Measurements from ENCODE around the gene ZBTB20.

ZBTB20 gene

DNA sequence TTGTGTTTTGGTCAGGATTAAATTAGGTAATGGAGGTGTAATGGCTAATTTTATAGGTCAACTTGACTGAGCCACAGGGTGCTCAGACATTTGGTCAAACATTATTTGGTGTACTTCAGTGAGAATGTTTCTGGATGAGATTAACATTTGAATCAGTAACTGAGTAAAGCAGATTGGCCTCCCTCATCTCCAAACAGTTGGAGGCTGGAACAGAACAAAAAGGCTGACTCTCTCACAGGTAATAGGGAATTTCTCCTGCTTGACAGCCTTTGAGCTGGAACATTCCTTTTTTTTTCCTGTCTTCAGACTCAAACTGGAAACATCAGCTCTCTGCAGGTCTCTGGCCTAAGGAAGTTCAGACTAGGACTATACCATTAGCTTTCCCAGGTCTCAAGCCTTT lies 280.7 kb downstream of the ZBTB20 start:
- DNase-seq = no peak

- DNase-seq = no peak
These were observed 282.1 kb downstream of the ZBTB20 start for GRCh38 chr3:114864970-114865369.

GRCh38 chr3:114863848-114864247 lies 283.2 kb downstream of the ZBTB20 start:
- no peak for DNase-seq

- DNase-seq = peak in 1 of 2 experiments; percentile 9
These were observed 285.4 kb downstream of the ZBTB20 start for GRCh38 chr3:114861666-114862065.

DNA sequence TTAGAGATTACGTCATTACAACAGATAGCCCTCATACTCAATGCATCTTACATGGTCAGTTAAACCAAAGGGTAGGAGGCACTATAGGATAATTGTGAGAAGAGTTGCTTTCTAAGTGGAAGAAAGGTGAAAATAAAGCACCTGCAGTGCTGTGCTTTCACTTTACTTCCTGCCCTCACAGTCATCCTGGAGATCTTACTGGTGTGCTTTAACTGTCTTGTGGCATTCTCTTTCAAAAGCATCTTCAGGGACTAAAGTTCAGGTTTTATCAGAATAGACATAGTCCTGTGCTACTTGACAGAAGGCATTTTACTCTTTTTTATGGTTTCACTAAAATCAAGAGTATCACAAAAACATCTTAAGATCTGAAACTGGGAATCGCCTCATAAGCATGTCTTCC lies 286.6 kb downstream of the ZBTB20 start:
- DNase-seq = no peak

DNA sequence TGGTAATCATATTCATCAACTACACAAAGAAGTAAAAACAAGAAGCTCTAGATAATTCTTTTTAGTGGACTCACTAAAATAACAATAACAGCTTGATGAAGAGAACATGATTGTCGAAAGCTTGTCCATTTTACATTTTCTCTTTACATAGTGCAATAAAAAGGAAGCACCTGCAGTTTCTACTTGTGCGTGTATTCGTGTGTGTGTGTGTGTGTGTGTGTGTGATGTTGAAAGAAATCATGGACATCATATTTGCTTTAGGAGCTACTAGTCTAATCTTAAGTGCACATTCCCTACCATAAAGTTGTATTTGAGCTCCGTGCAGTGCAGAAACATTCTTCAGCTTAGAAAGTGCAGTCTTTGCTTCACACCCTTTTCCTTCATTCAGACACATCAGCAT lies 288.8 kb downstream of the ZBTB20 start:
- DNase-seq = no peak

GRCh38 chr3:114857299-114857701 lies 289.8 kb downstream of the ZBTB20 start:
- no peak for DNase-seq

DNA sequence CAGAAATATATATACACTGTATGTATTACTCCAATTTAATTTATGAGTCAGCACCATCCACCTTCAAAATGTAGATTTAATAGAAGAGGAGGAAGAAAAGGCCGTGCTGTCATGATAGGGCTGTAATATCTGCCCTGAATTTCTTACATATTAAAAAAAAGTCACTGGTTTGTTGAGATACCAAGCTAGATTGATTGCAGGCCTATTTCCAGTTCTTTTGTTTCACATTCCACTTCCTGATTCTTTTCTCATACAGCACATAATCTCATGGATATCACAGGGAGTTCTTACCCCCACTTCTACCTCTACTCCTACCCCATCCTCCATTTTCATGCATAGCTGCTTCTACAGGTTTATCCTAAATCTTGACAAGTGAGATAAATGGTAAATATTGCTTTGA lies 290.3 kb downstream of the ZBTB20 start:
- no peak for DNase-seq

GRCh38 chr3:114855839-114856238 lies 291.2 kb downstream of the ZBTB20 start:
- no peak for DNase-seq

DNA sequence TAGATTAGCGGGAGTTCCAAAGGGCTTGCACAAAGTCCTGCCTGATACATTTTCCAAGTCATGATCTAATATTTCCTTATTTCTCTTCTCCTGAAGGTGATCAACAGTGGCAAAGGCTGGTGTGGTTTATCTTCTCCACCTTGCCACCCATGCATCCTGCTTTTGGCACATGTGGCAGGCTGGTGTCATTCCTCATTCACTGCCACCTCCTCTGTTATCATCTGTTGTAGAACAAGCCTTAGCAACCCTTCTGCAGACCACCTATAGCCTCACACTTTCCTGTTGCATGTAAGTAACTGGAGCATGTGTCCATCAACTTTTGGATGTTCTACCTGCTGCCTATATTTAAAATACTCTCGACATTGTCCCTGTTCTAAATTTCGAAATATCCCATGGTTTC lies 294.1 kb downstream of the ZBTB20 start:
- DNase-seq = no peak

DNA sequence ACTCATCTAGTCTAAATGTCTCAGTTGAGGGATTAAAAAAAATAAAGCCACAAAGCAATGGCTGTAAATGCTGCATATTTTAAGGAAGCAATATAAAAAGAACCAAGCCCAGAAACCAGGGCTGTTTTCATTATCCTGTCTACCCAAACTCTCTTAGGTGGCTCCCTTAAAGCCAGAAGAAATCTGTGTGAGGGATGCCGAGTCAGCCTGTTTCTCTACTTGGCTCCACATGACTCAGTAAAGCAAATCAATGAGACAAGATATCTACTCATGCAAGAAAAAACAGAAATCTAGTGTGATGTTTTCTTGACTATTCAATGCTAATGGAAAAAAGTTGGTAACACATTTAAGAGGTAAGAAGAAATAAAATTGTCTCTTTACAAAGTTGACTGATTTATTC lies 296.2 kb downstream of the ZBTB20 start:
- DNase-seq = no peak

- DNase-seq = no peak
These were observed 298.3 kb downstream of the ZBTB20 start for GRCh38 chr3:114848643-114849350.

DNA sequence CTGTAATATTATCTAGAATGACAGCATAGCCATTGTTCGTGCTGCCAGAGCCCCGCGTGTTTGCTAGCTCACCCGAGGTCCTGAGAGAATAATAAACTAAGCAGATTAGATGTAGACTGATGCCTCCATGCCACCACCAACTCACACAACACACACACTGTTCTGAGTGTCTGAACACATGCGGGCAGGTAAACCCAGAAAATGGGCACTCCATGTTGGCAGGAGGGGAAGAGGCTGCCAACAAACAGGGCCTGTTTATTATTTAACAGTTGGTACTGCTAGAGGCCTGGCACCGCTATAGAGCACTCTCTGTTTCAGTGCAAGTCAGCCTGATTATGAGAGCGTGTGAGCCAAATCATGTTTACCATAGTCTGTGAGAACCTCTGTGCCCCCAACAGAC lies 299.0 kb downstream of the ZBTB20 start:
- no peak for DNase-seq

- DNase-seq = no peak
These were observed 299.5 kb downstream of the ZBTB20 start for GRCh38 chr3:114847564-114847963.

DNA sequence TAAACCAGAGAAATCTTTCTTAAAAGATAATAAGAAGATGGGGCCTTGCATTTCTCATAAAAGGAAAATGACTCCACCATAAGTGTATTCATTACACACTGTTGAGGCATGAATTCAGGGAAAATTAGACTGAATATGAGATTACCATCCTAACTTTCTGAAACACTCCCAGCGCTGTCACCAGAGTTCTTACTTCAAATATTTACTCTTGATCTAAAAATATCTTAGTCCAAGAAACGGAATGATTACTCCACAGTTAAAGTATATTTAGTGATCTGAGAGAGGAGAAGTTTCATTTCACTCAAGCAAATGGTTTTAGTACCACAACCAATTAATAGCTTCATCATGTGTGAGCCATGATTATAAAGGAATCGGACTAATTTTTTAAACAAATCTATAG lies 300.3 kb downstream of the ZBTB20 start:
- DNase-seq = no peak

- no peak for DNase-seq
These were observed 300.8 kb downstream of the ZBTB20 start for GRCh38 chr3:114846252-114846651.

- no peak for DNase-seq
These were observed 305.6 kb downstream of the ZBTB20 start for GRCh38 chr3:114841515-114841914.

DNA sequence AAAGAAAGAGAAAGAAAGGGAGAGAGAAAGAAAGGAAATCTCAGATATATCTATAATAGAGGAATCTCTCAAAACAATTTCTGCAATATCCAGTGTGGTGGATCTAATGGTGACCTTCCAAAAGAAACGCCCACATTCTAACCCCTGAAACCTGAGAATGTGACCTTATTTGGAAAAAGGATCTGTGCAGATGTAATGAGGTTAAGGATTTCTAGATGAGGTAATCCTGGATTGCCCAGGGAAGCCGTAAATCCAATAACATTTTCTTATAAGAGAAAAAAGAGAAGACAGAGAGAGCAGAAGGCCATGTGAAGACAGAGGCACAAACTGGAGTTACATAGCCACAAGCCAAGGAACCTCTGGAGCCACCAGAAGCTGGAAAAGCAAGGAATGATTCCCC lies 307.6 kb downstream of the ZBTB20 start:
- no peak for DNase-seq

GRCh38 chr3:114838025-114838424 lies 309.1 kb downstream of the ZBTB20 start:
- no peak for DNase-seq

DNA sequence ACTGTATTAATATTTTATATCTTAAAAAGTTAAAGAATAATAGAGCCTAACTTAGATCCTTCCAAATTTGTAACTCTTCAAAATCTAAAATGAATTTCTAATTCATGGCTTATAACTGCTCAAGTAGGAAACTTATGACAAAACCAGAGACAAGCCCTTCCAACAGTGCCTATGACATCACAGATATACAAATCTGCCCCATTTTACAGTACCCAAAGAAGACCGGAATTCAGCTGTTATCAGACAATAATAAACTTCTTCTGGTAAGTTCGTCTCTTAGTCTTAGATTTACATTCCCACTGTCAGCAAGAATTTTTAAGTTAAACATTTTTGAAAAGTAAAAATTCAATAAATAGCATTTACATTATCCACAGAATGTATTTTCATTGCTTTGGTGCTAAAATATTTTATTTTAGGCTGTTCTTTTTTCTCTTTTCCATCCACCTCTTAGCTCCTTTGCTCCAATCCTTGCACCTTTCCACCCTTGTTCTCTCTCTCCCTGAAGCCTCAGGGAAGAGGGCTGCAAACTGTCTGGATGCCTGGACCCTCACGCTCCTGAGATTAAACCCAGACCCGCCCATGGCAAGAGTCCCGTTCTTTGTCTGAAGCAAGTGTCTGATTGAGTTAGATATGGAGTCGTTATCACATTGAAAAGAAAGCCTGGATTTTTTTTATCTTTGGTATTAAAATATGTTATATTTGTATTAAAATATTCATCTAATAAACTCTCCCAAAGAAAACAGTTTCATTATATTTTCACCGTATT lies 312.7 kb downstream of the ZBTB20 start:
- no peak for DNase-seq

- no peak for DNase-seq
These were observed 315.2 kb downstream of the ZBTB20 start for GRCh38 chr3:114831861-114832260.

DNA sequence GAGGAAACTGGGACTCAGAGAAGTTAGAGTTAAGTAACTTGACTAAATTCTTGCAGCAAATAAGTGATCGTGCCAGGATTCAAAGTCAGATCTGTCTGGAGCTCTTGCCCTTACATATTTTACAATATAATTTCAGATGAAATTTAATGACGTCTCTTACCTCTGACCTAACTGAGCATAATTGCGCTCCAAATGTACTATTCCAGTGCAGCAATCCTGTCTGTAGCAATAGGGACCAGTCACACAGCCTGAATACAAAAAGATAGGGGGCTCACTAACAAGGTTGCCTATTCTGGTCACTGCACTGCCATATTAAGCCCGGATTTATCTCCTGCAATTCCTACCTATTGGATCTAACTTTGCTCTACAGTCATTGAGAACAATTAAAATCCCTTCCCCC lies 316.4 kb downstream of the ZBTB20 start:
- DNase-seq = no peak

DNA sequence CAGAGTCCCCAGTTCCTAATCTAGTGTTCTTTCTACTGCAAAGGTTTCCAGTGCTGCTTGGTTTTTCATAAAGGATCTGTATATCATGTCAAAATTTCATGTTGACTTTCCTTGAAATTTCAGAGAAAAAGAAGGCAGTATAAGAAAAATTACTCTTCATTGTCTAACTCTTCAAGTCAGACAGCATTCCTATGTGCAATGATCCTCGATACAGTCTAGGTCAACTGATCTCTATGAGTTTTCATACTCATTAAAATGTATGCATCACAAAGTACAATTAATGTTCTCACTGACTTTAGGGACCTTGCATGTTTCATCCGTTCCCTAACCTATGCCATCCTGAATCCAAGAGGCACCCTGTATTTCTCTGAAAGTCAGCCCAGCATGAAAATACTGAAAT lies 317.3 kb downstream of the ZBTB20 start:
- no peak for DNase-seq

GRCh38 chr3:114827495-114827894 lies 319.6 kb downstream of the ZBTB20 start:
- DNase-seq = peak; percentile 80 to 88

GRCh38 chr3:114824014-114824413 lies 323.1 kb downstream of the ZBTB20 start:
- no peak for DNase-seq
